HepG2 (cell line): ENCODE results near the gene C16orf89. TPM values are rescaled to one million over a fixed set of nuclear protein-coding genes. Genes with fewer than 3 reads are reported as not detected.
A peak's percentile ranks its signal among the peaks of the same experiment; 100 is the strongest.

Experiments
- BCL6 ChIP-seq: IDR thresholded peaks from 2 replicates; pipeline ENCODE4 v1.6.1; 2016; ENCODE audit warnings: missing genetic modification reagents, missing compliant biosample characterization
- BRD4 ChIP-seq: sonication (generic); formaldehyde crosslinking; IDR thresholded peaks from 2 replicates; pipeline ENCODE4 v1.4.0; 2020; ENCODE audit warnings: missing genetic modification reagents
- CAMTA2 ChIP-seq: sonication (generic); formaldehyde crosslinking; IDR thresholded peaks from 2 replicates; pipeline ENCODE4 v1.4.0; 2020; ENCODE audit warnings: mild to moderate bottlenecking, missing genetic modification reagents, borderline replicate concordance
- DBP ChIP-seq: sonication (generic); formaldehyde crosslinking; IDR thresholded peaks from 2 replicates; pipeline ENCODE4 v1.4.0; 2020; ENCODE audit warnings: missing genetic modification reagents; ENCODE audit errors: not compliant biosample characterization
- ETV6 ChIP-seq: sonication (generic); formaldehyde crosslinking; conservative IDR thresholded peaks from 2 replicates; pipeline ENCODE4 v1.4.0; 2020; ENCODE audit warnings: missing genetic modification reagents
- ONECUT2 ChIP-seq: sonication (generic); formaldehyde crosslinking; IDR thresholded peaks from 2 replicates; pipeline ENCODE4 v1.4.0; 2020; ENCODE audit warnings: missing genetic modification reagents
- PCBP2 ChIP-seq: fragments of 200-400 bp; formaldehyde crosslinking; optimal IDR thresholded peaks from 2 replicates; pipeline ENCODE3; 2018; ENCODE audit warnings: low read length, low read depth; ENCODE audit not compliant: poor library complexity, severe bottlenecking
- PHF21A ChIP-seq: sonication (generic); formaldehyde crosslinking; IDR thresholded peaks from 2 replicates; pipeline ENCODE4 v1.5.0; 2020; ENCODE audit warnings: mild to moderate bottlenecking, missing genetic modification reagents
- PRDM4 ChIP-seq: sonication (generic); formaldehyde crosslinking; IDR thresholded peaks from 2 replicates; pipeline ENCODE4 v1.9.0; 2021; ENCODE audit warnings: missing genetic modification reagents, borderline replicate concordance
- RFXANK ChIP-seq: IDR thresholded peaks from 2 replicates; pipeline ENCODE4 v1.6.1; 2016
- SMARCC2 ChIP-seq: fragments of 450-650 bp; IDR thresholded peaks from 2 replicates; pipeline ENCODE4 v1.6.1; 2017; ENCODE audit warnings: antibody characterized with exemption, mild to moderate bottlenecking
- SP140L ChIP-seq: sonication (generic); formaldehyde crosslinking; IDR thresholded peaks from 2 replicates; pipeline ENCODE4 v1.4.0; 2020; ENCODE audit warnings: missing genetic modification reagents, borderline replicate concordance
- SPEN ChIP-seq: sonication (generic); formaldehyde crosslinking; IDR thresholded peaks from 2 replicates; pipeline ENCODE4 v1.5.1; 2020; ENCODE audit warnings: low read depth, mild to moderate bottlenecking, missing genetic modification reagents
- TCF7L2 ChIP-seq: IDR thresholded peaks from 2 replicates; pipeline ENCODE4 v1.6.1; 2011; ENCODE audit warnings: mild to moderate bottlenecking, low read depth, low read length, moderate library complexity
- YEATS2 ChIP-seq: sonication (generic); formaldehyde crosslinking; IDR thresholded peaks from 2 replicates; pipeline ENCODE4 v1.4.0; 2020; ENCODE audit warnings: missing genetic modification reagents, borderline replicate concordance
- ZKSCAN1 ChIP-seq: fragments of 150-350 bp; IDR thresholded peaks from 2 replicates; pipeline ENCODE4 v1.6.1; 2014; ENCODE audit warnings: low read length
- ZNF180 ChIP-seq: sonication (generic); formaldehyde crosslinking; IDR thresholded peaks from 2 replicates; pipeline ENCODE4 v1.4.0; 2020; ENCODE audit warnings: low read depth, missing genetic modification reagents, borderline replicate concordance
- ZNF3 ChIP-seq: IDR thresholded peaks from 2 replicates; pipeline ENCODE4 v1.7.0; 2017; ENCODE audit warnings: inconsistent platforms
- ZNF562 ChIP-seq: sonication (generic); formaldehyde crosslinking; IDR thresholded peaks from 2 replicates; pipeline ENCODE4 v1.8.0; 2022; ENCODE audit warnings: missing genetic modification reagents, borderline replicate concordance
- ZNF577 ChIP-seq: sonication (generic); formaldehyde crosslinking; IDR thresholded peaks from 2 replicates; pipeline ENCODE4 v1.4.0; 2020; ENCODE audit warnings: mild to moderate bottlenecking, low read depth, missing genetic modification reagents, borderline replicate concordance
- ZNF589 ChIP-seq: sonication (generic); formaldehyde crosslinking; conservative IDR thresholded peaks from 2 replicates; pipeline ENCODE4 v1.8.0; 2022; ENCODE audit warnings: mild to moderate bottlenecking, moderate library complexity, missing genetic modification reagents
- ZNF660 ChIP-seq: sonication (generic); formaldehyde crosslinking; IDR thresholded peaks from 2 replicates; pipeline ENCODE4 v1.5.1; 2020; ENCODE audit warnings: mild to moderate bottlenecking, low read depth, missing genetic modification reagents, borderline replicate concordance
- polyA plus RNA-seq, 8 experiments: library from polyadenylated mRNA; depleted of rRNA in 3 of 8; stranded (reverse) in 7 of 8; unstranded in 1 of 8; fragments of >200 nt; fragmentation: Illumina TruSeq in 4 of 8; extraction: Trizol in 4 of 8; gene quantifications; 2 replicates each; pipeline versions ENCODE4 v1.2.1 to v1.2.3, GENCODE V29; 2011 to 2016; ENCODE audit warnings: low read depth in 4 of 8, missing spikeins in 1 of 8, mixed read lengths in 1 of 8; ENCODE audit not compliant: insufficient read depth in 1 of 8
- total RNA-seq, 5 experiments: library from RNA; depleted of rRNA; stranded (reverse); fragments of >200 nt; fragmentation: Illumina TruSeq; extraction: Trizol; gene quantifications; 2 replicates each; pipeline ENCODE4 v1.2.3, GENCODE V29; 2016; ENCODE audit warnings: low read depth in 1 of 5
- TF ChIP-seq, protein P1 (sequence below): sonication (generic); formaldehyde crosslinking; conservative IDR thresholded peaks from 2 replicates; pipeline ENCODE4 v1.4.0; 2020; ENCODE audit warnings: missing genetic modification reagents
- TF ChIP-seq, protein P2 (sequence below): sonication (generic); formaldehyde crosslinking; conservative IDR thresholded peaks from 2 replicates; pipeline ENCODE4 v1.5.0; 2020; ENCODE audit warnings: missing genetic modification reagents

The C16orf89 gene
- total and polyA plus RNA-seq, 2 of the 13 experiments (the other 11 are each of a cell fraction or from before 2014, with no cell fraction given) = 1.9 to 3.4 TPM

DNA sequence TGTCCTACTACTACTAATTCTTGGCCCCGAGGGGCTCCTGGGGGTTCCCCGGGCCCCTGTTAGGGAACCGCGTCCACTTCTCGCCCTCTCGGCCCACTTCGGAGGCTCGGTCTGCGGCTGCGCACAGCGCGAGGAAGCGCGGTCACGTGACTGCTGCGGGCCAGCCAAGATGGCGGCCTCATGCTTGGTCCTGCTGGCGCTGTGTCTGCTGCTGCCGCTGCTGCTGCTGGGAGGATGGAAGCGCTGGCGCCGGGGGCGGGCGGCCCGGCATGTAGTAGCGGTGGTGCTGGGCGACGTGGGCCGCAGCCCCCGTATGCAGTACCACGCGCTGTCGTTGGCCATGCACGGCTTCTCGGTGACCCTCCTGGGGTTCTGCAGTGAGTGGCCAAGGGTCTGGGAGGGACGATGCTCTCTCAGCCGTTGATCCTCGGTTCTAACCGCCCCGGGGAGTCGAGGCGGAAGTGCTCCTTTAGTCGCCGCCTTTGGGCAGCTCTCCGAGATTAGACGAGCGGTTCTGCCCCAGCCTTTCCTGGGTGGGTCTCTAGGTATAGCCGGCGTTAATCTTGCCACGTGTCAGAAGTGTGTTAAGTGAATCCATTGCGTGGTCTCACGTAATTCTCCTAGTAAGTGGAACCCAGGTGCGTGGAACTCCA is 6.1 kb upstream of the C16orf89 start, which contains the start of gene ALG1 (continued):
- TF ChIP-seq ZNF589 (no peak; the same call in 1 of the 2 replicates), PHF21A (peak; percentile 73; the same call in 1 of the 2 replicates), TCF7L2 (no peak), ONECUT2 (CRISPR knock-in tag) (no peak), ZKSCAN1 (no peak), CAMTA2 (CRISPR knock-in tag) (peak; percentile 94), YEATS2 (CRISPR knock-in tag) (peak; percentile 95; the same call in 1 of the 2 replicates), ZNF562 (CRISPR knock-in tag) (no peak), RFXANK (peak; percentile 34; the same call in 1 of the 2 replicates), PCBP2 (no peak), BRD4 (CRISPR knock-in tag) (peak; percentile 99), SP140L (no peak; the same call in 1 of the 2 replicates), ETV6 (CRISPR knock-in tag) (peak; percentile 95), DBP (CRISPR knock-in tag) (peak; percentile 93), SPEN (CRISPR knock-in tag) (peak; percentile 94), ZNF660 (CRISPR knock-in tag) (no peak), ZNF577 (CRISPR knock-in tag) (no peak), PRDM4 (CRISPR knock-in tag) (no peak; the same call in 1 of the 2 replicates), ZNF3 (no peak), ZNF180 (CRISPR knock-in tag) (peak; percentile 90; the same call in 1 of the 2 replicates), BCL6 (CRISPR knock-in tag) (peak; percentile 56; the same call in 1 of the 2 replicates), SMARCC2 (no peak)
- TF ChIP-seq, protein P1, sequence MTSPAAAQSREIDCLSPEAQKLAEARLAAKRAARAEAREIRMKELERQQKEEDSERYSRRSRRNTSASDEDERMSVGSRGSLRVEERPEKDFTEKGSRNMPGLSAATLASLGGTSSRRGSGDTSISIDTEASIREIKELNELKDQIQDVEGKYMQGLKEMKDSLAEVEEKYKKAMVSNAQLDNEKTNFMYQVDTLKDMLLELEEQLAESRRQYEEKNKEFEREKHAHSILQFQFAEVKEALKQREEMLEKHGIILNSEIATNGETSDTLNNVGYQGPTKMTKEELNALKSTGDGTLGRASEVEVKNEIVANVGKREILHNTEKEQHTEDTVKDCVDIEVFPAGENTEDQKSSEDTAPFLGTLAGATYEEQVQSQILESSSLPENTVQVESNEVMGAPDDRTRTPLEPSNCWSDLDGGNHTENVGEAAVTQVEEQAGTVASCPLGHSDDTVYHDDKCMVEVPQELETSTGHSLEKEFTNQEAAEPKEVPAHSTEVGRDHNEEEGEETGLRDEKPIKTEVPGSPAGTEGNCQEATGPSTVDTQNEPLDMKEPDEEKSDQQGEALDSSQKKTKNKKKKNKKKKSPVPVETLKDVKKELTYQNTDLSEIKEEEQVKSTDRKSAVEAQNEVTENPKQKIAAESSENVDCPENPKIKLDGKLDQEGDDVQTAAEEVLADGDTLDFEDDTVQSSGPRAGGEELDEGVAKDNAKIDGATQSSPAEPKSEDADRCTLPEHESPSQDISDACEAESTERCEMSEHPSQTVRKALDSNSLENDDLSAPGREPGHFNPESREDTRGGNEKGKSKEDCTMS (CRISPR knock-in tag) = no peak; the same call in 1 of the 2 replicates
- TF ChIP-seq, protein P2, sequence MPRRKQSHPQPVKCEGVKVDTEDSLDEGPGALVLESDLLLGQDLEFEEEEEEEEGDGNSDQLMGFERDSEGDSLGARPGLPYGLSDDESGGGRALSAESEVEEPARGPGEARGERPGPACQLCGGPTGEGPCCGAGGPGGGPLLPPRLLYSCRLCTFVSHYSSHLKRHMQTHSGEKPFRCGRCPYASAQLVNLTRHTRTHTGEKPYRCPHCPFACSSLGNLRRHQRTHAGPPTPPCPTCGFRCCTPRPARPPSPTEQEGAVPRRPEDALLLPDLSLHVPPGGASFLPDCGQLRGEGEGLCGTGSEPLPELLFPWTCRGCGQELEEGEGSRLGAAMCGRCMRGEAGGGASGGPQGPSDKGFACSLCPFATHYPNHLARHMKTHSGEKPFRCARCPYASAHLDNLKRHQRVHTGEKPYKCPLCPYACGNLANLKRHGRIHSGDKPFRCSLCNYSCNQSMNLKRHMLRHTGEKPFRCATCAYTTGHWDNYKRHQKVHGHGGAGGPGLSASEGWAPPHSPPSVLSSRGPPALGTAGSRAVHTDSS = no peak; the same call in 1 of the 2 replicates
